Measurements from ENCODE around the gene GRAP. TPM values are rescaled to one million over a fixed set of nuclear protein-coding genes. Genes with fewer than 3 reads are reported as not detected.
"Not testable (repeated sequence)": the region's sequence is repeated elsewhere in the genome, so short reads cannot be mapped to it uniquely, and the experiment has no call there.

Gene GRAP
- total and polyA plus RNA-seq, 2 donors (not counting 3 experiments of a cell fraction or from before 2014, with no cell fraction given): 32.1 to 43.6 TPM

GRCh38 chr17:19048826-19049225, 2.1 kb upstream of the GRAP start:
- H3K27me3 ChIP-seq (ENCODE audit: control insufficient read depth in 2 of 2, insufficient read depth in 2 of 2, low read length in 2 of 2); H3K27ac ChIP-seq (ENCODE audit: insufficient read depth, low read depth, low read length); H3K9me3 ChIP-seq (replicated peaks; ENCODE audit: control insufficient read depth, insufficient read depth, low read length); H4K20me1 ChIP-seq (replicated peaks; ENCODE audit: control insufficient read depth, extremely low read depth, insufficient read depth, low read length); H3K36me3 ChIP-seq (ENCODE audit: control insufficient read depth in 2 of 2, extremely low read depth in 1 of 2, insufficient read depth in 2 of 2, low read length in 2 of 2); H3K4me3 ChIP-seq (replicated peaks in 1 of 3; ENCODE audit: insufficient read depth in 1 of 3, low read depth in 1 of 3, low read length in 3 of 3); H3K79me2 ChIP-seq (ENCODE audit: control insufficient read depth, insufficient read depth, low read length); intact Hi-C loops (cut with micrococcal nuclease); H3K9me1 ChIP-seq (replicated peaks; ENCODE audit: control insufficient read depth, extremely low read depth, insufficient read depth, low read length); H2AFZ ChIP-seq (ENCODE audit: low read depth, low read length); H3K4me1 ChIP-seq (ENCODE audit: control insufficient read depth, extremely low read depth, insufficient read depth, low read length); H3K4me2 ChIP-seq (ENCODE audit: insufficient read depth, low read length); POLR2A ChIA-PET; BruUV-seq (replicated peaks); DNase-seq (ENCODE audit: low read depth, low spot score); CTCF ChIA-PET; dilution Hi-C loops (cut with MboI; ENCODE audit: extremely low pct_ligation_motif_present, low sequenced_read_pairs); FAIRE-seq; H3K9ac ChIP-seq (replicated peaks; ENCODE audit: extremely low read depth, insufficient read depth, low read length): not testable (repeated sequence)

- dilution Hi-C loops (cut with MboI; ENCODE audit: extremely low pct_ligation_motif_present, low sequenced_read_pairs); DNase-seq (ENCODE audit: low read depth, low spot score); H2AFZ ChIP-seq (ENCODE audit: low read depth, low read length); H3K4me1 ChIP-seq (ENCODE audit: control insufficient read depth, extremely low read depth, insufficient read depth, low read length); H3K4me2 ChIP-seq (ENCODE audit: insufficient read depth, low read length); H3K36me3 ChIP-seq (ENCODE audit: control insufficient read depth in 2 of 2, extremely low read depth in 1 of 2, insufficient read depth in 2 of 2, low read length in 2 of 2); intact Hi-C loops (cut with micrococcal nuclease); BruUV-seq (replicated peaks); FAIRE-seq; H3K79me2 ChIP-seq (ENCODE audit: control insufficient read depth, insufficient read depth, low read length); H3K9me1 ChIP-seq (replicated peaks; ENCODE audit: control insufficient read depth, extremely low read depth, insufficient read depth, low read length); CTCF ChIA-PET; POLR2A ChIA-PET; H3K4me3 ChIP-seq (replicated peaks in 1 of 3; ENCODE audit: insufficient read depth in 1 of 3, low read depth in 1 of 3, low read length in 3 of 3); H3K27me3 ChIP-seq (ENCODE audit: control insufficient read depth in 2 of 2, insufficient read depth in 2 of 2, low read length in 2 of 2); H3K27ac ChIP-seq (ENCODE audit: insufficient read depth, low read depth, low read length); H3K9ac ChIP-seq (replicated peaks; ENCODE audit: extremely low read depth, insufficient read depth, low read length); H3K9me3 ChIP-seq (replicated peaks; ENCODE audit: control insufficient read depth, insufficient read depth, low read length); H4K20me1 ChIP-seq (replicated peaks; ENCODE audit: control insufficient read depth, extremely low read depth, insufficient read depth, low read length): not testable (repeated sequence)
Observed at GRCh38 chr17:19047510-19047909, 753 bp upstream of the GRAP start.

GRCh38 chr17:19044643-19045042, 2.1 kb downstream of the GRAP start:
- H3K27me3 ChIP-seq (ENCODE audit: control insufficient read depth in 2 of 2, insufficient read depth in 2 of 2, low read length in 2 of 2); BruUV-seq (replicated peaks); H3K4me2 ChIP-seq (ENCODE audit: insufficient read depth, low read length); H4K20me1 ChIP-seq (replicated peaks; ENCODE audit: control insufficient read depth, extremely low read depth, insufficient read depth, low read length); H3K27ac ChIP-seq (ENCODE audit: insufficient read depth, low read depth, low read length); H3K9me3 ChIP-seq (replicated peaks; ENCODE audit: control insufficient read depth, insufficient read depth, low read length); DNase-seq (ENCODE audit: low read depth, low spot score); H3K79me2 ChIP-seq (ENCODE audit: control insufficient read depth, insufficient read depth, low read length); H3K4me3 ChIP-seq (replicated peaks in 1 of 3; ENCODE audit: insufficient read depth in 1 of 3, low read depth in 1 of 3, low read length in 3 of 3); H3K4me1 ChIP-seq (ENCODE audit: control insufficient read depth, extremely low read depth, insufficient read depth, low read length); CTCF ChIA-PET; dilution Hi-C loops (cut with MboI; ENCODE audit: extremely low pct_ligation_motif_present, low sequenced_read_pairs); H3K9ac ChIP-seq (replicated peaks; ENCODE audit: extremely low read depth, insufficient read depth, low read length); POLR2A ChIA-PET; H3K9me1 ChIP-seq (replicated peaks; ENCODE audit: control insufficient read depth, extremely low read depth, insufficient read depth, low read length); intact Hi-C loops (cut with micrococcal nuclease); H2AFZ ChIP-seq (ENCODE audit: low read depth, low read length); H3K36me3 ChIP-seq (ENCODE audit: control insufficient read depth in 2 of 2, extremely low read depth in 1 of 2, insufficient read depth in 2 of 2, low read length in 2 of 2): not testable (repeated sequence)
- FAIRE-seq: peak; percentile 46

GRCh38 chr17:19043032-19043431, 3.7 kb downstream of the GRAP start:
- intact Hi-C loops (cut with micrococcal nuclease); H3K4me1 ChIP-seq (ENCODE audit: control insufficient read depth, extremely low read depth, insufficient read depth, low read length); CTCF ChIA-PET; H3K36me3 ChIP-seq (ENCODE audit: control insufficient read depth in 2 of 2, extremely low read depth in 1 of 2, insufficient read depth in 2 of 2, low read length in 2 of 2); H3K79me2 ChIP-seq (ENCODE audit: control insufficient read depth, insufficient read depth, low read length); H3K4me2 ChIP-seq (ENCODE audit: insufficient read depth, low read length); BruUV-seq (replicated peaks); dilution Hi-C loops (cut with MboI; ENCODE audit: extremely low pct_ligation_motif_present, low sequenced_read_pairs); H3K9me1 ChIP-seq (replicated peaks; ENCODE audit: control insufficient read depth, extremely low read depth, insufficient read depth, low read length); H3K27me3 ChIP-seq (ENCODE audit: control insufficient read depth in 2 of 2, insufficient read depth in 2 of 2, low read length in 2 of 2); POLR2A ChIA-PET; H2AFZ ChIP-seq (ENCODE audit: low read depth, low read length); H3K9me3 ChIP-seq (replicated peaks; ENCODE audit: control insufficient read depth, insufficient read depth, low read length); DNase-seq (ENCODE audit: low read depth, low spot score); H3K9ac ChIP-seq (replicated peaks; ENCODE audit: extremely low read depth, insufficient read depth, low read length); H4K20me1 ChIP-seq (replicated peaks; ENCODE audit: control insufficient read depth, extremely low read depth, insufficient read depth, low read length); H3K4me3 ChIP-seq (replicated peaks in 1 of 3; ENCODE audit: insufficient read depth in 1 of 3, low read depth in 1 of 3, low read length in 3 of 3): not testable (repeated sequence)
- FAIRE-seq: peak; percentile 99
- peak overlapping the region; percentile 29 for H3K27ac ChIP-seq (ENCODE audit: insufficient read depth, low read depth, low read length)
